OCI-LY1 (cell line): ENCODE measurements around the gene SLC38A3.

Source experiments
- EZH2 ChIP-seq: fragments of 200-600 bp; sonication (generic), shearing (Covaris generic); IDR thresholded peaks from 2 replicates; pipeline ENCODE4 v1.8.0; 2017; ENCODE audit warnings: borderline replicate concordance, mixed run types, mild to moderate bottlenecking, antibody characterized with exemption, low read length, moderate library complexity, mixed read lengths
- TF ChIP-seq, protein P1 (sequence below): fragments of 200-600 bp; sonication (generic), shearing (Covaris generic); IDR thresholded peaks from 2 replicates; pipeline ENCODE4 v1.5.1; 2017; ENCODE audit warnings: mild to moderate bottlenecking, antibody characterized with exemption, low read length, moderate library complexity, mixed read lengths

DNA sequence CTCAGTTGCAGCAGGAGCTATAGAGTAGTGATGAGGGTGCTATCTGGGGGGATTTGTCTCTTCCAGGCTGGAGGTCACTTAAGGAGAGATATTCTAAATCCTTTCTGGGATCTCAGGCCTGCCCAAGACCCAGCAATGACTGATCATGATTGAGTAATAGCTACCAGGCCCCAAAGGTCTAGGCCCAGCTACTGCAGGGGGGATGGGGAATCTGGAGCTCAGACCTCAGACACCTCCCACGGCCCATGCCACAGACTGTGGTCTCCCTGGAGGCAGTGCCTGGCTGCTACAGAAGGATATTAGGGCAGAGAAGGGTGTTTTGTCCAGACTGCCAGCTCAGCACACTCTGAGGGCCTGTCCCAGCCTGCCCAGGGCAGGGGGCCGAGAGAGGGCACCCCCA, 6.9 kb downstream of the SLC38A3 start:
- TF ChIP-seq, protein P1, sequence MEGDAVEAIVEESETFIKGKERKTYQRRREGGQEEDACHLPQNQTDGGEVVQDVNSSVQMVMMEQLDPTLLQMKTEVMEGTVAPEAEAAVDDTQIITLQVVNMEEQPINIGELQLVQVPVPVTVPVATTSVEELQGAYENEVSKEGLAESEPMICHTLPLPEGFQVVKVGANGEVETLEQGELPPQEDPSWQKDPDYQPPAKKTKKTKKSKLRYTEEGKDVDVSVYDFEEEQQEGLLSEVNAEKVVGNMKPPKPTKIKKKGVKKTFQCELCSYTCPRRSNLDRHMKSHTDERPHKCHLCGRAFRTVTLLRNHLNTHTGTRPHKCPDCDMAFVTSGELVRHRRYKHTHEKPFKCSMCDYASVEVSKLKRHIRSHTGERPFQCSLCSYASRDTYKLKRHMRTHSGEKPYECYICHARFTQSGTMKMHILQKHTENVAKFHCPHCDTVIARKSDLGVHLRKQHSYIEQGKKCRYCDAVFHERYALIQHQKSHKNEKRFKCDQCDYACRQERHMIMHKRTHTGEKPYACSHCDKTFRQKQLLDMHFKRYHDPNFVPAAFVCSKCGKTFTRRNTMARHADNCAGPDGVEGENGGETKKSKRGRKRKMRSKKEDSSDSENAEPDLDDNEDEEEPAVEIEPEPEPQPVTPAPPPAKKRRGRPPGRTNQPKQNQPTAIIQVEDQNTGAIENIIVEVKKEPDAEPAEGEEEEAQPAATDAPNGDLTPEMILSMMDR, result no peak
- TF ChIP-seq EZH2, result no peak
